GM19468 (cell line): ENCODE data around the gene PIWIL4.
"Not testable (repeated sequence)": the region's sequence is repeated elsewhere in the genome, so short reads cannot be mapped to it uniquely, and the experiment has no call there.

Experiments
- ATAC-seq: cut with Tn5 transposase; IDR thresholded peaks from one replicate; pipeline ENCODE4 v1.9.1; 2021; ENCODE audit warnings: mild to moderate bottlenecking, moderate library complexity, moderate number of reproducible peaks; ENCODE audit not compliant: unreplicated experiment; ENCODE audit errors: extremely low read depth

PIWIL4 gene

GRCh38 chr11:94546162-94546470 lies 21.1 kb upstream of the PIWIL4 start:
- no peak for ATAC-seq

DNA sequence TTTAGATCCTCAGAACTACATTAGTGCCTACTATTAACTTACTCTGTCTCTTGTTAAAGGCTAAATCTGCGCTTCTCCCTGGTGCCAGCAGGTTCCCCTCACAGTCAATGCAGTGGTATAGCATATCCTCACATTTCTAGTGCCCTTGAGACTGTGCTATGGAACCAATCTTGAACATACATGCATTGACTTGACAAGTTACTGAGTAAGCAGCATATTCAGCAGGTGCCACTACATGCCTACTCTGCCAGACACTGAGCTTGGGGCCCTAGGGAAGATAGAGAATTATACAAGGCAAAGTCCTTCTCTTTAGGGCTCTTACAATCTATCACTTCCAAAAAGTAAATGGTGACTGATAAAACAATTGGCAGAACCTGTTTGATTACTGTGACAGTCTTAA lies 20.3 kb upstream of the PIWIL4 start:
- no peak for ATAC-seq

DNA sequence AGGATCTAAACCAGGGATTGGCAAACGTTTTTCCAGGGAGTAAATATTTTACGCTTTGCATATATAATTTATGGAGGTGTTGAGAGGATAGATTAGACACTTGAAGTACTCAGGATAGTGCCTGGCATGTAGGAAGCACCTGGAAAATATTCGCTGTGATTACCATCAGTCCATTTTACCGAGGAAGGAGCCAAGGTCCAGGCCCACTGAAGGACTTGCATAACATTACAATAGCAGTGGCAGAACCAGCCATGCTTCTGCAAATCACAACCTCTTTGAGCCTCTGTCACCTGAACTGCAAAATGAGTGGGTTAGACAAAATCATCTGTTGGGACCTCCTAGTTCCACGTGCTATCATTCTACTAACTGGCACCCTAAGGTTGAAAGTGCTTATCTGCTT lies 18.0 kb upstream of the PIWIL4 start:
- no peak for ATAC-seq

- no peak for ATAC-seq
These were observed 16.7 kb upstream of the PIWIL4 start for GRCh38 chr11:94550513-94550912.

DNA sequence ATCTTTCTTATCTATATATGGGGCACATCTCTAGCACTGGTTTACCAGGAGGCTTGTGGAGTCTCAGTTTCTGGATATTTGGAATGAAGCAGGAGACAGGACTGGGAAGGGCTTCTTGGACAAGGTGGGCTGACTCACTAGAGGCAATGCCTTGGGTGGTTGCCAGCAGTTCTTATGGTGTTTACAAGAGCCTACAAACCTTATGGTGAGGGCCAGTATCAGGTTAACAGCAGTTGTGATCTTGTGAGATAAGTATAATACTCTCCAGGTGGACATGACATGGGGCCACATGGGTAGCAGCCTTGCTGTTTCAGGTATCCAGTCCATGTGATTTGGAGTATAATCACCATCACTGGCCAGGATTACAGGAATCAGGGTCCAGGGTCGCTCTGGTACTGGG lies 13.2 kb upstream of the PIWIL4 start:
- no peak for ATAC-seq

GRCh38 chr11:94555752-94556329 lies 11.3 kb upstream of the PIWIL4 start:
- not testable (repeated sequence) for ATAC-seq

DNA sequence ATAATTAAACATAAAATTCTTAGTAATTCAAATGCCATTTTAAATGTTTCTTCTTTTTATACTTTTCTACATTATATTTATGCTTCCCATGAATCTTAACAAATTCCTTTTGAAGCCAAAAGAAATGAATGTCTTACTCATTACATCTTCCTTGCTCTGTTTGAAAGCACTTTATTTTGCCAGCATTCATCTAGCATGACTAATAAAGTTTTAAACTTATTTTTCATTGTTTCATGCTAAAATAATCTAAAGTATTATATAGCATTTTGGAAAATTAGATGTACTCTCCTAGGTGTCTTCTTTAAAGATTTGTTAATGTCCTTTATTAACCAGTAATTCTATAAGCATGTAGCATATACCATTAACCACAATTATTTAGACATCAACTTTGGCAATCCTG lies 9.7 kb upstream of the PIWIL4 start:
- no peak for ATAC-seq

- no peak for ATAC-seq
These were observed 9.2 kb upstream of the PIWIL4 start for GRCh38 chr11:94557992-94558391.

GRCh38 chr11:94558468-94558867 lies 8.7 kb upstream of the PIWIL4 start:
- no peak for ATAC-seq

DNA sequence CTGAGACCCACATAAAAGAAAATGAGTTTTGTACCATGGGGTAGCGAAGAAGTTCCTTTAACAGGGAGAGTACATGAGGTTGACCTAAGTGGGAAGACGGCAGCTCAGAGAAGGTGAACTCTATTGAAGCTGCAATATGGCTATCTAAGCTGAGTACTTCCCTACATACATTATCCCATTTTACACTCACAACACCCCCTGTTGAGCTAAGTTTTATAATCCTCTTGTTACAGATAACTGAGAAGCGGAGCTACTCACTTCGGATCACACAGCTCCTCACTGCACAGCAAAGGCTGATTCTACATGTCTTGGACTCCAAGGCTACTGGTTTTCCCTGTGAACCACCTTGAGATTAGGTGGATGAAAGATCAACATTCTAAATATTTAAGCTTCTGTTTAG lies 8.2 kb upstream of the PIWIL4 start:
- ATAC-seq: no peak

DNA sequence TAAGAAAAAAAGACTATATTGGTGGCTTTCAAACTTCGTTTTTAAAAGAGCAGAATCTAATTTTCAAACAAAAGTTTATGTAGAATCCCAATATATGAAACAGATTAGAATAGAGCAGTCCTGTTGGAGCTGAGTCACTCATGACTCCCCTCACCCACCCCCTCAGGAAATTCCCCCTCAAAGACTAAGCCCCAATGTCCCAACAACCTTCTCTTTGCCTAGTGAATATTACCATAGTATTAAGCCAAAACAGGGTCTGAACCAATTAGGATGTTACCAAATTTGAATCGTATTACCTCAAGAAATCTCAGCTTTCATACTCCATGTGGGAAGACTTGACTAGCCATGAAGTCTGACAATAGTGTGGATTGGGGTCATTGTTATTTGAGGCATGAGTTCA lies 7.8 kb upstream of the PIWIL4 start:
- no peak for ATAC-seq

- no peak for ATAC-seq
These were observed 6.3 kb upstream of the PIWIL4 start for GRCh38 chr11:94560834-94561233.

DNA sequence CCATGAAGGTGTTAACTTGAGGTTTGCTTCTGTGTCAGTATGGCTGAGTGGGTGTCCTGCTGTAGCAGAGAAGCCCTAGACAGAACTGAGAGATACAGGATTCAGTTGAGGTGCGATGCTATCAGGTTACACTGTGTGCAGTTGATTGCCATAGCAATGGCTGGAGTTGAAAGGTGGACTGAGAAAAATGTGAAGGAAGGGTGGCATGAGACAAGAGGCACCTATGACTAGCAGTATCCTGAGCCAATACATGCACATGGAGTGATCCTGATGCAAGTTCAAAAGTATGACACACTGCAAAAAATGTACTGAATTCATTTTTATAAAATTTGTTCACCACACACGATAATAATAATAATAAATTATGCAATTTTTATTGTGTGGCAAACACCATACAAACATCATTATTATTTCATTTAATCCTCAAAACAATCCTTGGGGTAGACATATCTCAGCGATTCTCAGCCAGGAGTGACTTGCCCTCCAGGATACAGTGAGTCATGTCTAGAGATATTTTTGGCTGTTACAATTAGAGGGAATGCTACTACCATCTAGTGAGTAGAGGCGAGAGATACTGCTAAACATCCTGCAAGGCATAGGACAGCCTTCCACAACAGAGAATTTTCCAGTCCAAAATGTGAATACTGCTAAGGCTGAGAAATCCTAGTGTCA lies 3.9 kb upstream of the PIWIL4 start:
- ATAC-seq: no peak

GRCh38 chr11:94563848-94564467 lies 3.2 kb upstream of the PIWIL4 start:
- ATAC-seq: no peak

GRCh38 chr11:94568200-94568599 lies 1.0 kb downstream of the PIWIL4 start:
- ATAC-seq: no peak

- ATAC-seq: no peak
These were observed 1.5 kb downstream of the PIWIL4 start for GRCh38 chr11:94568717-94569116.

- not testable (repeated sequence) for ATAC-seq
These were observed 5.8 kb downstream of the PIWIL4 start for GRCh38 chr11:94572975-94573374.

- ATAC-seq: no peak
These were observed 7.2 kb downstream of the PIWIL4 start for GRCh38 chr11:94574193-94574961.

DNA sequence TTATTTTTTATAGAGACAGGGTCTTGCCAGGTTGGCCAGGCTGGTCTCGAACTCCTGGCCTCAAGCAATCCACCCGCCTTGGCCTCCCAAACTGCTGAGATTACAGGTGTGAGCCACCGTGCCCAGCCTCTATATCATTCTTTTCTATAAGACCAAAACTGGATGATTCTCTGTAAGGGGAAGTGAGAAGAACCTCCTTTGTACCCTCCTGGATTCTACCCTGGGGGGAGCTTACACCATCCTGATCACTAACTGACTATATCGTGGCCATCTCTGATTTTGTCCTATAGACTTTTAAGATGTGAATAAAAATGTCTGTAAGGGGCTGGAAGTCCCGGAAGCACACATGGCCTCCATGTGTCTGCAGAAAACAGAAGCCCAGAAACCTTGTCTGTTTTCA lies 9.1 kb downstream of the PIWIL4 start:
- no peak for ATAC-seq

GRCh38 chr11:94577841-94578240 lies 10.7 kb downstream of the PIWIL4 start:
- no peak for ATAC-seq

- no peak for ATAC-seq
These were observed 14.8 kb downstream of the PIWIL4 start for GRCh38 chr11:94581926-94582325.
